ENCODE results near the gene TSHZ1. TPM values are rescaled to one million over a fixed set of nuclear protein-coding genes. Genes with fewer than 3 reads are reported as not detected.

Gene TSHZ1
- total RNA-seq, 4 donors from 2014 or later, result 14.1 to 23.3 (median 17.6) TPM

DNA sequence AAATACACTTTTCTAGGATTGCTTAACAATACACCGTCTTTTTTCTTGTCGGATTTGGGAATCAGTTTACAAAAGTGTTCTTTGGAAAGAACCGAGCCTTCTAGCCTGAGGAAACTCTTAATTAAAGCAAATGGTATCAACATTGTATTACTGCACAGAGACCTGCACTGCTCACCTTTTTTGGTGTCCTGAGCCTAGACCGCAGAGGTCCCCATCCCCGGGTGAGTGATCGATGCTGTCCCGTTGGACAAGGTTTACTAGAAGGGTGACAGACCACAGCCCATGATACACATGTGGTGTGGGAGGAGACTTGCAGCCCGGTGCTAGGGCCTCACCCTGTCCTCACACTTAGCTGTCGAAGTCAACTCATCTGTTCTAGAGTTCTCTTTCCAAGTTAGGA is 55.3 kb downstream of the TSHZ1 start:
- TF ChIP-seq, protein P1, sequence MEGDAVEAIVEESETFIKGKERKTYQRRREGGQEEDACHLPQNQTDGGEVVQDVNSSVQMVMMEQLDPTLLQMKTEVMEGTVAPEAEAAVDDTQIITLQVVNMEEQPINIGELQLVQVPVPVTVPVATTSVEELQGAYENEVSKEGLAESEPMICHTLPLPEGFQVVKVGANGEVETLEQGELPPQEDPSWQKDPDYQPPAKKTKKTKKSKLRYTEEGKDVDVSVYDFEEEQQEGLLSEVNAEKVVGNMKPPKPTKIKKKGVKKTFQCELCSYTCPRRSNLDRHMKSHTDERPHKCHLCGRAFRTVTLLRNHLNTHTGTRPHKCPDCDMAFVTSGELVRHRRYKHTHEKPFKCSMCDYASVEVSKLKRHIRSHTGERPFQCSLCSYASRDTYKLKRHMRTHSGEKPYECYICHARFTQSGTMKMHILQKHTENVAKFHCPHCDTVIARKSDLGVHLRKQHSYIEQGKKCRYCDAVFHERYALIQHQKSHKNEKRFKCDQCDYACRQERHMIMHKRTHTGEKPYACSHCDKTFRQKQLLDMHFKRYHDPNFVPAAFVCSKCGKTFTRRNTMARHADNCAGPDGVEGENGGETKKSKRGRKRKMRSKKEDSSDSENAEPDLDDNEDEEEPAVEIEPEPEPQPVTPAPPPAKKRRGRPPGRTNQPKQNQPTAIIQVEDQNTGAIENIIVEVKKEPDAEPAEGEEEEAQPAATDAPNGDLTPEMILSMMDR (IDR thresholded peaks at IDR 0.05), result no peak
- TF ChIP-seq POLR2A (IDR thresholded peaks at IDR 0.05), result no peak
- WGBS, 2 donors, result 88 to 90% methylated on average over 9 of the region's 9 CpGs
- DNase-seq (ENCODE audit: low spot score in 2 of 2), result no peak
- intact Hi-C loops (cut with DNase I; ENCODE audit: low total_unique reads), result no loop called here
- no peak overlapping the region for H3K4me3 ChIP-seq (ENCODE audit: low read depth, poor library complexity, severe bottlenecking)

DNA sequence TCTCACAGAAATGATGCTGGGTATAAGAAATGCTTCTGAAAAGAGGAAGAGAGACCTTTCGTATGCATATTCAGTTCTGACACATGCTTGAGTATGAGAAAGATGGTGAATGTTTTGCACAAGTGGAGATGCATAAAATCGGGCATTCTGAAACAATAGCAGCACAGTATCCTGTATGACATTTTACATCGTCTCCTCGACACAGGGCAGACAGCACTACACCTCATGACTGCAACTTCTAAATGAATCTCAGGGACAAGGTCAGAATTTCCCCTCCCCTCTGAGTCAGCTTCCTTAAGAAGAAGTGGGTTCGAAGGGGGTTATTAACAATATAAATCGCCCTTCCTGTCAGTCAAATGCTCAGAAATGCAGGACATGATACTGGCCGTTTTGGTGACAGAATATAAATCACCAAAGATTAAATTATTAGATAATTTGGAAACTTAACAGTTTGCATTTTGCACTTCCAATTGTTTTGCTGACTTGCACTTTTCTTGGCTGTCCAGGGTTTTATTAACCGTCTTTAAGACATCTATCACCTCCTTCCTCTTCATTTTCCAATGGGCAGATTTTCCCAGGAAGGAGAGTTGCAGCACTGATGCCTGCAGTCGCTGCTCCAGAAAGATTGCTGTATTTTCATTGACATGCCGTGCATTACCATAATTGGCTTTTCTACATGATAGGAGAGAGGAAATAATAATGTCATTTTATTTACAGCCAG is 57.2 kb downstream of the TSHZ1 start:
- 72 to 79% methylated on average over 10 of the region's 10 CpGs for WGBS, 2 donors
- intact Hi-C loops (cut with DNase I; ENCODE audit: low total_unique reads), result no loop called here

DNA sequence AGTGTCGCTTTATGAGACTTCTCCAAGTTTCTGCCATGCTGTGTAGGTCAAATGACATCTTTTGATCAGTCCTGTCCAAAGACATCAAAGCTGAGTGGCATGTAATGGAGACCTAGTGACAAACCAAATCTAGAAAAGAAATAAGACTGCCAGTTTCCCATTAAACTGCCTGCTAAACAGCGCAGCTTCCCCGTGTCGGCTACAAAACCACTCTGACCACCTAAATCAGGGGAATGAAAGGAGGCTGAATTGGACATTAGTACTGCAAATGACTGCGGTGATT is 57.7 kb downstream of the TSHZ1 start:
- no peak overlapping the region for H3K4me3 ChIP-seq (ENCODE audit: low read depth, poor library complexity, severe bottlenecking)
- 91 to 93% methylated on average over 5 of the region's 5 CpGs for WGBS, 2 donors
- DNase-seq (ENCODE audit: low spot score in 2 of 2), result no peak
- TF ChIP-seq POLR2A (IDR thresholded peaks at IDR 0.05), result no peak
- TF ChIP-seq, protein P1 (IDR thresholded peaks at IDR 0.05), result no peak
- intact Hi-C loops (cut with DNase I; ENCODE audit: low total_unique reads), result no loop called here

More for the DNA sequence above, 57.2 kb downstream of the TSHZ1 start:
- TF ChIP-seq POLR2A (IDR thresholded peaks at IDR 0.05), result no peak
- TF ChIP-seq, protein P1 (IDR thresholded peaks at IDR 0.05), result no peak
- DNase-seq (ENCODE audit: low spot score in 2 of 2), result no peak
- no peak overlapping the region for H3K4me3 ChIP-seq (ENCODE audit: low read depth, poor library complexity, severe bottlenecking)

DNA sequence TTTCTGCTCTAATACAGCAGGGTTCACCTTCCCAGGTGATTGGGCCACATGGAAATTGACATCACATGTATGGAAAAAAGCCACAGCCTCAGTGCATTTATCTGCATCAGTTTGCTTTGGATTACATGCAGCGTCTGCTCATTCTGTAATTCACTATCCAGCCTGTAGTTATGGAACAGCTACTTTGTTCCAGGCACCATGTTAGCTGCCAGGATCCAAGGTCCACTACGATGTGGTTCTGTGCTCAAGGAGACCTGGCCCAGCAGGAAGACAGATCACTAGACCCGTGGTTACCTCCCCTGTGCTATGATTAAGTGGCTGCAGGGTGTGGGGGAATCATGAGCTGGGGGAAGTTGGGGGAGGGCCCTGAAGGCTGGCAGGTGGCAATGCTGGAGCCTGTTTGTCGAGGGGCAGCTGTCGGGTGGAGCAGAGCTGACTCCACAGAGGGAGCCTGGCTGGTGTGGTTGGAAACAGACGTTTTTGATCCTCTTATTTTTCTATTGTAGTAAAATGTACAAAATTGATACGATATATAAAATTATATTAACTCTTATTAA is 58.6 kb downstream of the TSHZ1 start:
- no peak for DNase-seq (ENCODE audit: low spot score in 2 of 2)
- no peak overlapping the region for H3K4me3 ChIP-seq (ENCODE audit: low read depth, poor library complexity, severe bottlenecking)
- TF ChIP-seq, protein P1 (IDR thresholded peaks at IDR 0.05), result no peak
- no peak for TF ChIP-seq POLR2A (IDR thresholded peaks at IDR 0.05)
- 69 to 73% methylated on average over 7 of the region's 7 CpGs for WGBS, 2 donors
- intact Hi-C loops (cut with DNase I; ENCODE audit: low total_unique reads), result no loop called here

DNA sequence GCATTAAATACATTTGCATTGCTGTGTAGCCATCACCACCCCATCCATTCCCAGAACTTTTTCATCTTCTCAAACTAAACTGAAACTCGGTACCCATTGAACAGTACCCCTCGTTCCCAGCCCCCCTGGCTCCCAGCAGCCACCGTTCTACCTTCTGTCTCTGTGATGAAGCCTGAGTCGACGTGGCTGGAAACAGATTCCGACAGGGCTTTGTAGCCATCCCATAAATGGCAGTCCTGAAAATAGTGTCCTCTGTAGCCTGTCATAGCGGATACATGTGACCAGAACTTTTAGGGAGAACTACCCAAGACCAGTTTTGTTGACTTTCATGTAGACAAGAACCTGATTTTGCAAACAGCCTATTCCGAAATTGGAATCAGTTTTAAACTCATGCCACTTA is 59.1 kb downstream of the TSHZ1 start:
- H3K4me3 ChIP-seq (ENCODE audit: low read depth, poor library complexity, severe bottlenecking), result no peak overlapping the region
- intact Hi-C loops (cut with DNase I; ENCODE audit: low total_unique reads), result no loop called here
- TF ChIP-seq, protein P1 (IDR thresholded peaks at IDR 0.05), result no peak
- no peak for TF ChIP-seq POLR2A (IDR thresholded peaks at IDR 0.05)
- WGBS, 2 donors, result 94 to 97% methylated on average over 8 of the region's 8 CpGs
- no peak for DNase-seq (ENCODE audit: low spot score in 2 of 2)

DNA sequence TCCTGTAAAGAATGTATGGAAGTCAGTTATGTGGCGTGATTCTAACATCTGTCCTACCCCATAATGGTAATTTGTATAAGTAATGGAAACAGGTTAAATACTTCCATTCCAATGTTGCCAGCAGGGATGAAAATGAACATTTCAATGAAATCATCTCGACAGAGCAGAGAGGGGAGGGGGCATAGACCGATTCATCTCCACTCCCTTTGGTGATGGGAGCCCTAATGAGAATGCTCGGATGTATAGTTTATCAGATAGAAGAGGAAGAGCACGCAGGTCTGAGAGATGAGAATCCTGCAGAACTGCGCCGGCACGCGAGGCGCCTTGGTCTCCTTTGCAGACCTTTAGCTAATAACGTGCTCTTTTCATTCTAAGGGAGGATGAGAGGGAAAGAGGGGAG is 61.4 kb downstream of the TSHZ1 start:
- TF ChIP-seq, protein P1 (IDR thresholded peaks at IDR 0.05), result no peak
- no peak for TF ChIP-seq POLR2A (IDR thresholded peaks at IDR 0.05)
- DNase-seq (ENCODE audit: low spot score in 2 of 2), result no peak
- no peak overlapping the region for H3K4me3 ChIP-seq (ENCODE audit: low read depth, poor library complexity, severe bottlenecking)
- intact Hi-C loops (cut with DNase I; ENCODE audit: low total_unique reads), result no loop called here
- WGBS, 2 donors, result 87 to 93% methylated on average over 11 of the region's 11 CpGs
